GM21390 (cell line): Measurements from ENCODE around the gene MYBPHL.

Experiments
- ATAC-seq: cut with Tn5 transposase; IDR thresholded peaks from one replicate; pipeline ENCODE4 v1.9.1; 2021; ENCODE audit not compliant: unreplicated experiment

MYBPHL gene, protein sequence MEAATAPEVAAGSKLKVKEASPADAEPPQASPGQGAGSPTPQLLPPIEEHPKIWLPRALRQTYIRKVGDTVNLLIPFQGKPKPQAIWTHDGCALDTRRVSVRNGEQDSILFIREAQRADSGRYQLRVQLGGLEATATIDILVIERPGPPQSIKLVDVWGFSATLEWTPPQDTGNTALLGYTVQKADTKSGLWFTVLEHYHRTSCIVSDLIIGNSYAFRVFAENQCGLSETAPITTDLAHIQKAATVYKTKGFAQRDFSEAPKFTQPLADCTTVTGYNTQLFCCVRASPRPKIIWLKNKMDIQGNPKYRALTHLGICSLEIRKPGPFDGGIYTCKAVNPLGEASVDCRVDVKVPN

DNA sequence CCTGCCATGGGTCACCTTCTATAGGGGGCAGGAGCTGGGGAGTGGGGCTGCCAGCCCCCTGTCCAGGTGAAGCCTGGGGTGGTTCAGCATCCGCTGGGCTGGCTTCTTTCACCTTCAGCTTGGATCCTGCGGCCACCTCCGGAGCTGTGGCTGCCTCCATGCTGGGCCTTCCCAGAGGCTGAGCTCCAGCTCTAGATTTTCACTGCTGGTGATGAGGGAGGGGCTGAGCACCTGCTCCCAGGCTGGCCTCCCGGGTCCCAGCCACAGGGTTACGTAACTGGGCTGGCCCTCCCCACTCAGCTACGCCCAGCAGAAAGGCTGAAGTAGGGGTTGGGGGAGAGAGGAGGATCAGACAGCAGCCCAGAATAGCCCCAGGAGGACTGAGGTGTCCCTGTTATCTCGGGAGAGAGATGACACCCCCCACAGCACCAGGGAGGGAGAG is at the start of gene MYBPHL:
MYBPHL (minus strand) TSS at position 180 of the 442 bp plus-strand sequence; CDS start at position 160, 20 bp downstream.
- ATAC-seq, result no peak

GRCh38 chr1:109356505-109356904 is 49.7 kb upstream of the MYBPHL start:
- ATAC-seq, result no peak

GRCh38 chr1:109354929-109355328 is 48.1 kb upstream of the MYBPHL start:
- no peak for ATAC-seq

GRCh38 chr1:109351457-109351856 is 44.6 kb upstream of the MYBPHL start:
- ATAC-seq, result no peak

- no peak for ATAC-seq
Measured at GRCh38 chr1:109350655-109351054, 43.8 kb upstream of the MYBPHL start.

DNA sequence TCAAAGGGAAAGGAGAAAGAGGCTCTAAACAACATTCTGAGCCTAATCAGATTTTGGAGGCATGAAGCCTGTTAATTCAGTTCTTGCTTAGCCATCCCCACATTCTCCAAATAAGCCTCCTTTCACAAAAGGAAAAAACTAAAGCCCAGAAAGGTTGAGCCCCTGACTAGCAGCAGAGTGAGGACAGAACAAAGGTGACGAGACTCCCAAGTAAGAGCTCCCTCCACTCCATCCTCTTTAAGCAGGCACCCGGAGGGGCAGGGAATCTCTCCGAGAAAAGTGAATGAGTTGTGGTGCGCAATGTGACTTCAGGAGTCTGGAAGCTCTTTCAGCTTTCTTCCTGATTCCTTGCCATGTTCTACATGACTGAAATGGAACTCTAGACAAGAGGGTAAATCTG is 43.4 kb upstream of the MYBPHL start:
- no peak for ATAC-seq

- ATAC-seq, result no peak
Measured at GRCh38 chr1:109347511-109347910, 40.7 kb upstream of the MYBPHL start.

DNA sequence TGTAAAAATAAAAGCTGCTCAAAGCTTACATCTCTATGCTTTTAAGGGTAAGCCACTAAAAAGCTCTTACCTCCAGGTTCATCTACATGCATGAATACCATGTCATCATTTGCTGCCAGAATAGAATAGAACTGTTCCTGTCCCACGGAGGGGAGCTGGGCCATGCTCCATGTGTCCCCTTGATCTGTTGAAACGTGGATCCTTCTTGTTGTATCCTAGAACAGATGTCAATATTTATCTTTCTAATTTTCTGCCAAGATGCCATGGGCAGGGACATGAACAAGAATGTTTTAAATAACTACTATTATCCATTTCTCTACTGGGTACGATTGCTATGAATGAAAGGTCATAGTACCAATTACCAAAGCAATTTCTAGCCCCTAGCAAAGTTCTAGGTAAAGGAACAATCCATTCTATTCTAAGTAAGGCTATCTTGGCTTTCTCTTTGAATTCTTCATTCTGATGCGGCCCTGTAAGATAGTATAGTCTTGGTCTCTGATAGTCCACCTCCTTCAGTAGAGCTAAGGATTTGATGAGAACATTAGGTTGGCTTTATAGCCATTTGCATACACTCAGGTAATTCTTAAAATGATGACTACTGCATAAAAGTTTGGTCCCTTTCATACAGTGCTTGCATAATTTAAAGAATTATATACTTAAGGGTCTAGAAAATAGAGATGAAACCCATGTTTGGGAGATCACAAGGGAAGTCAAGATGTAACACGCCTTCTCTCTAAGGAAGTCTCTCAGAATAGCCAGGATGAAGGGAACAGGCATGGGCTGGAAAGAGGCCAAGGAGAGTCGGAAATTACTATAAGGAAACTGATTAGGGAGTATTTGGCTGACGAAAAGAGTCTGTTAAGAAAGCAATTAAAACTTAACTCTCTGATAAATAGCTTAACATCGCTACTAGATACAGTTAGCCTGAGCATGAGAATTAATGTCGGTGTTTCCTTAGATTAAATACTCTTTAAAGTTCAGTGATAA is 35.4 kb upstream of the MYBPHL start:
- ATAC-seq, result no peak

DNA sequence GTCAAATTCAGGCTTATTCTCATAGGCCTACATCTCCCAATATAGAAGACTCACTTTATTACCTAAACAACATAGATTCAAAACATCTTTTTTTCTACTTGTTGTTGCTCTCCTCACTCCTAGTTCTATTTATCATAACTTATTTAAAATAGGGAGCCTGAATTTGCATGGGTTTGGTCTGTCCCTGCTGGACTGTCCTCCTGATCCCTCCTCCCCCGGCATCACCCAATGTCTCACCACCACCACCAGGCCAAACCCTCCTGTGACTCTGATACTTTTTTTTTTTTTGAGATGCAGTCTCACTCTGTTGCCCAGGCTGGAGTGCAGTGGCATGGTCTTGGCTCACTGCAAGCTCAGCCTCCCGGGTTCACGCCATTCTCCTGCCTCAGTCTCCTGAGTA is 31.8 kb upstream of the MYBPHL start:
- no peak for ATAC-seq

- no peak for ATAC-seq
Measured at GRCh38 chr1:109338091-109338490, 31.3 kb upstream of the MYBPHL start.

GRCh38 chr1:109335091-109335490 is 28.3 kb upstream of the MYBPHL start:
- no peak for ATAC-seq

DNA sequence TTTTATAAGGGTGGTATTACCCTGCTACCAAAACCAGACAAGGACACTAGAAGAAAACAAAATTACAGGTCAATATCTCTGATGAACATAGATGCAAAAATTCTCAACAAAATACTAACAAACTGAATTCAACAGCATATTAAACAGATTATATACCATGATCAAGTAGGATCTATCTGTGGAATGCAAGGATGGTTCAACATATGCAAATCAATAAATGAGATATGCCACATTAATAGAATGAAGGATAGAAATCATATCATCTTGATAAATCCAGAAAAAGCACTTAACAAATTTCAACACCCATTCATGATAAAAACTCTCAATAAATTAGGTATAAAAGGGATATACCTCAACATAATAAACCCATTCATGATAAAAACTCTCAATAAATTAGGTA is 24.3 kb upstream of the MYBPHL start:
- ATAC-seq, result no peak

DNA sequence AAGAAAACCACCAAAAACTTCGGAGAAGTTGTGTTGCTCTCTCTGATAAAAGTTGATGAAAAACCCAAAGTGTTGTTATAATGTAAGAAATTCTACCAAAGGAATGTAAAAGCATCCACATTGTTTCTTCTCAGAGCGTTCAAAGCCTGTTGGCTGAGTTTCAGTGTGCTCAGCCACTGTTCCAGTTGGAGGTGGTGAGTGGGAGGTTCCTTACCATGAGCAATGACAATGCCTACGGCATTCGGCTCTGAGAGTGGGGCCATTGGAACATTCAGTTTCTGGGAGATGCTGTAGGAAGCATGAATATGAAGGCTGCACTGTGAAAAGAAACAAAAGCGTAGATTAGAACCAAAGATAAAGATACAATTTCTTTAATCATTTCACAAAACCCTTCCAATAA is 20.5 kb upstream of the MYBPHL start:
- ATAC-seq, result no peak

GRCh38 chr1:109322974-109323373 is 16.2 kb upstream of the MYBPHL start:
- ATAC-seq, result no peak

- ATAC-seq, result no peak
Measured at GRCh38 chr1:109319114-109319513, 12.3 kb upstream of the MYBPHL start.

- ATAC-seq, result no peak
Measured at GRCh38 chr1:109316506-109316905, 9.7 kb upstream of the MYBPHL start.

GRCh38 chr1:109315288-109315687 is 8.5 kb upstream of the MYBPHL start:
- ATAC-seq, result no peak

GRCh38 chr1:109314795-109315194 is 8.0 kb upstream of the MYBPHL start:
- ATAC-seq, result no peak

DNA sequence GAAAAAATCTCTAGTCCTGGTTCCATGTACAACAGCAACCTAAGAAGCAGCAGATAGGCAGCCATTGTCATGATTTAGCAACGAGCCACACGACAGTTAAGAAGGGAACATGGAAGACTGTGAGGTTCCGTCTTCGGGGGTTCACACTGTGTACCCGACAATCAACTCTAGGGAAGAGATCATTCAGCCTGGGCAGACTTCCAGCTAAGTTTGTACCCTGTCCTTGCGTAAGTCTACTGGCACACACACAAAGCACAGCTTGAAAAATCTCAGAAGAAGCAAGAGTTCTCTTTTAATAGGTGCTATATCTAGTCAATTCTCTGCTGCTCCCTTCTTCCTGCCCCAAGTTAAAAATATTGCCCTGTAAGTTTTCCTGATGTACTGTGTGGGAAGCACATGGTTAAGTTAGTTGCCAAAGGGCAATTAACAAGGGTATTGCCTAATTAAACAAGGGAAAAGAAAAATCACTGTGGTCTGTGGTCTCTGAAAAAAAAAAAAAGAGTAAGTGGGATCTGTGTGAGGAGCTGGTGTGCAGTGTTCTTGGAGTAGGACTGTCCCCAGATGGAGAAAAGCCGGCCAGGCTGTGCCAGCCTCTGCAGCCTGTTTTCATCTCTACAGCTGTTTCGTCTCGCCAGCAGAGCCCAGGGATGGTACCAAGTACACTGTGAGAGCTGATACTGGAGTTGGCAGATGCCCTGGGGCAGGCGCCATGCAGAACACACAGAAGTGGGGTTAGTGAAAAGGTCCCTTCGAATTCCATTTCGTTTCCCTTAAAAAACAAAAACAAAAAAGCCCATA is 6.4 kb upstream of the MYBPHL start:
- no peak for ATAC-seq

DNA sequence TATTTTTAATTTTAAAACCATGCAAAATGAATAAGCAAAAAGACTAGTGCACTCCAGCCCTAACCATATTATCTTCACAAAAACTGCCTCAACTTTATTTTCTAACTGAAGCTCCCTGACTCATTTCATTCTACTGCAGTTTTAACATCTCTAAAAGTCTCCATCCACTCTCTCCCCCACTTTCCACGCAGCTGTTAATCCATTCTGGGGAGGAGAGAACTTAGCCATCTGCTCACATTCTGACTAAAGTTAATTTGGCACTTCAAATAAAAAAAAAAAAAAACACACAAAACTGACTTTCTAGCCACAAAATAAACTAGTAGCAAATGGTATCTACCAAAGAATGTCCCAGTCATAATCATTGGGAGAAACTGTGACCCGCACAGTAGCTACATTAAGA is 5.4 kb upstream of the MYBPHL start:
- ATAC-seq, result no peak

GRCh38 chr1:109309347-109309746 is 2.5 kb upstream of the MYBPHL start:
- ATAC-seq, result no peak
